ENCODE data around the gene QSOX2.

QSOX2 gene

DNA sequence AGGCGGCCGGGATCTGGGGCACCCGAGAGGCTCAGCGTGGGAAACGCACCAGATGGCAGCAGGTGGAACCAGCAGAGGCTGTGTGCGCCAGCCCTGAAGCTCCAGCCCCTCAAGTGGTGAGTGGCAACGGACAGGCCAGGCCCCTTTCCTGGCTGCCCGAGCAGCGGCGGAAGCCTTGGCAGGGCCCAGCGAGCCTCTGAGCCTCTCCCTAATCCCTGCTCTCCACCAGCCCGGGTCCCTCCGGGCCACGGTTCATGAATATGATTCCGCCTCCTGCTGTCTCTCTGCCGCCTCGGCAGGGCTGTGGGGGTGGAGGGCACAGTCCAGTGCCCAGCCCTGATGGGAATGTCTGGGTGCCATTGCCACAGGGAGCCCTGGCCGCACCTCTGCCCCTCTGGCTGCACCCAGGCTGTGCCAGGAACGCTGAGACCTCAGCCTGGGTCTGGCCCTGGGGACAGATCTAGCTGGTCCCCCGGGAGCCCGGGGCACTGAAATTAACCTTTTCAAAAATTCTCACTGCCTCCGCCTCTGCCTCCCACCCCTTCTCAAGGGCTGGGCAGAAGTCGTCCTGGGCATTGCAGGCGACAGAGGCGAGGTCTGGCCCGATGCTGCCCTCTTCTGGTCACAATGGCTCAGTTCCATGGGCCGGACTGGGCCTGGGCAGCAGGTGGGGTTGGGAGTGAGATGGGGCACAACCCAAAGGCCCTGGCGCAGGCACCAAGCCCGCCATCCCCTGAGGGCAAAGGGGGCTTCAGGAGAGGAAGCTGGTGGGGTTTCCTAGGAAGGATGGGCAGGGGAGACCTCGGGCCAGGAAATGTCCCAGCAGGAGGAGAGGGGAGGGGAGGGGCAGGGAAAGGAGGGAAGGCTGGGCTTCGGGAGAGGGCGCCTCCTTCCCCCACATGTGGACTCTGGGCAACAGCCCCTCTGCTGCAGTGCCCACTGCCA lies 38.0 kb upstream of the QSOX2 start:
- ChIA-PET CTCF (interaction anchor here (0.6 to 4.4 kb wide), 38 partner anchors 9 to 680 kb away, joined by 3 to 36 read pairs (median 4); no protein-coding TSS in a partner anchor), POLR2A (no interaction called here)
- no peak for DNase-seq (ENCODE audit: low read depth, low spot score)
- TF ChIP-seq, protein P1, sequence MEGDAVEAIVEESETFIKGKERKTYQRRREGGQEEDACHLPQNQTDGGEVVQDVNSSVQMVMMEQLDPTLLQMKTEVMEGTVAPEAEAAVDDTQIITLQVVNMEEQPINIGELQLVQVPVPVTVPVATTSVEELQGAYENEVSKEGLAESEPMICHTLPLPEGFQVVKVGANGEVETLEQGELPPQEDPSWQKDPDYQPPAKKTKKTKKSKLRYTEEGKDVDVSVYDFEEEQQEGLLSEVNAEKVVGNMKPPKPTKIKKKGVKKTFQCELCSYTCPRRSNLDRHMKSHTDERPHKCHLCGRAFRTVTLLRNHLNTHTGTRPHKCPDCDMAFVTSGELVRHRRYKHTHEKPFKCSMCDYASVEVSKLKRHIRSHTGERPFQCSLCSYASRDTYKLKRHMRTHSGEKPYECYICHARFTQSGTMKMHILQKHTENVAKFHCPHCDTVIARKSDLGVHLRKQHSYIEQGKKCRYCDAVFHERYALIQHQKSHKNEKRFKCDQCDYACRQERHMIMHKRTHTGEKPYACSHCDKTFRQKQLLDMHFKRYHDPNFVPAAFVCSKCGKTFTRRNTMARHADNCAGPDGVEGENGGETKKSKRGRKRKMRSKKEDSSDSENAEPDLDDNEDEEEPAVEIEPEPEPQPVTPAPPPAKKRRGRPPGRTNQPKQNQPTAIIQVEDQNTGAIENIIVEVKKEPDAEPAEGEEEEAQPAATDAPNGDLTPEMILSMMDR (IDR thresholded peaks at IDR 0.05; ENCODE audit: insufficient read depth, low read length, missing control alignments): peak; percentile 93
- H3K4me3 ChIP-seq (ENCODE audit: low read depth, low read length): no peak overlapping the region

DNA sequence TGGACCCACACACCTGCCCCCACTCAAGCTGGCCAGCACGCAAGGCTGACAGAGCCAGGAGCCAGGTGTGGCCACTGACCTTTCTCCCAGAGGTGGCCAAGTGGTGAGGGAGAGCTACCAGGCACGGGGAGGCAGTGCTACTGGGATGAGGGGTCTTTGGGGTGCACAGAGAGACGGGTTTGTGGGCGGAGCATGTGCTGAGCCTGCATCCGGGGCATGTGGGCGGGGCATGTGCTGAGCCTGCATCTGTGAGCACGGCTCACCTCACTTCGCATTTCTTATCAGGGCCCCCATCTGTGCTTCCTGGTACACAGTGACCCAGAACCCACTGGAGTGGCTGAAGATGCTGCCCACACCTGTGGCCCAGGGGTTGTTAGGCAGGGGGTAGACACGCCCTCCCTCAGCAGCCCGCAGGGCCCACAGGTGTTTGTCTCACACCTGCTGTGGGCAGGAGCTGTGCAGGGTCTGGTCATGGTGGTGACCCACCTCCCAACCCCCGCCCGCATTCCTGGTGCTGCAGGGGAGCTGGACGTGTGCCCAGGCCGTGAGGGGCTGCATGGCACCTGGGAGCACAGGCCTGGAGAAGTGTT lies 36.8 kb upstream of the QSOX2 start:
- ChIA-PET POLR2A (no interaction called here), CTCF (interaction anchor here (0.7 to 4.4 kb wide), 7 partner anchors 10 to 678 kb away, joined by 3 to 36 read pairs (median 6); no protein-coding TSS in a partner anchor)
- no peak for DNase-seq (ENCODE audit: low read depth, low spot score)
- H3K4me3 ChIP-seq (ENCODE audit: low read depth, low read length): no peak overlapping the region
- TF ChIP-seq, protein P1 (IDR thresholded peaks at IDR 0.05; ENCODE audit: insufficient read depth, low read length, missing control alignments): no peak

DNA sequence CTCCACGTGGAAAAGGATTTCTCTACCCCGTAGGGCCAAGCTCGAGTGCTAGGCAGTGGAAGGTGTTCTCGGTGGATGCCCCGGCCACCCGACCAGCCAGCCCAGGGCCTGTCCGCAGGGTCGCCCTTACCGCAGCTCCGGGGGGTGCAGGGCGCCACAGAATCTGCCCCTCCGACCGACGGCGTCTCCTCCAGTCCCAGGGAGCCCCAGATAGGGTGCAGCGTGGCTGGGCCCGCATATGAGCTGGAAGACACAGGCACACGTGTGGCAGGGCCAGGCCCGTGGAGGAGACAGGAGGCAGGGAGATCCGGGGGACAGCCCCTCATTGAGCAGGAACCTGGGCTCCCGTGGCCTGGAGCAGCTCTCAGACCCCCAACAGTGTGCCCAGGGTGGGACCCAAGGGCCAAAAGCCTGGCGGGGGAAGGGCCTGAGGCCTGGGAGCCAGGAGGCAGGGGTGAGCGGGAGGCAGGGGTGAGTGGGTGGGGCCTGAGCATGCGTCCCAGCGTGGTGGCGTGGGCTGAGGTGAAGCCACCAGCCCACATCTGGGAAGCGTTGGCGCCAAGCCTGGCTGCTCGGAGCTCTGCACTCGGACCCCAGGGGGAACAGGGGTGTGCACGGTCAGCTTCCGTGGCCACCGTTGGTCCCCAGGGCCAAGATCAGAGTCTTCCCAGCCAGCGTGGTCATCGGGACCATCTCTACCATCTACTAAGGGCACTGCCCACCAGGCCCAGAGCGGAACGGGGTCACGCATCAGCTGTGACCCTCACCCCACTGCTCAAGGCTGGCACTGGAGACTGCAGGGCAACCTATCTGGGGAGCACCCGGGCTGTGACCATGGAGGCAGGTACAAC lies 36.0 kb upstream of the QSOX2 start:
- ChIA-PET CTCF (interaction anchor here (0.8 to 4.4 kb wide), 5 partner anchors 9 to 678 kb away, joined by 3 to 36 read pairs (median 9); no protein-coding TSS in a partner anchor), POLR2A (no interaction called here)
- no peak overlapping the region for H3K4me3 ChIP-seq (ENCODE audit: low read depth, low read length)
- DNase-seq (ENCODE audit: low read depth, low spot score): no peak
- TF ChIP-seq, protein P1 (IDR thresholded peaks at IDR 0.05; ENCODE audit: insufficient read depth, low read length, missing control alignments): no peak

DNA sequence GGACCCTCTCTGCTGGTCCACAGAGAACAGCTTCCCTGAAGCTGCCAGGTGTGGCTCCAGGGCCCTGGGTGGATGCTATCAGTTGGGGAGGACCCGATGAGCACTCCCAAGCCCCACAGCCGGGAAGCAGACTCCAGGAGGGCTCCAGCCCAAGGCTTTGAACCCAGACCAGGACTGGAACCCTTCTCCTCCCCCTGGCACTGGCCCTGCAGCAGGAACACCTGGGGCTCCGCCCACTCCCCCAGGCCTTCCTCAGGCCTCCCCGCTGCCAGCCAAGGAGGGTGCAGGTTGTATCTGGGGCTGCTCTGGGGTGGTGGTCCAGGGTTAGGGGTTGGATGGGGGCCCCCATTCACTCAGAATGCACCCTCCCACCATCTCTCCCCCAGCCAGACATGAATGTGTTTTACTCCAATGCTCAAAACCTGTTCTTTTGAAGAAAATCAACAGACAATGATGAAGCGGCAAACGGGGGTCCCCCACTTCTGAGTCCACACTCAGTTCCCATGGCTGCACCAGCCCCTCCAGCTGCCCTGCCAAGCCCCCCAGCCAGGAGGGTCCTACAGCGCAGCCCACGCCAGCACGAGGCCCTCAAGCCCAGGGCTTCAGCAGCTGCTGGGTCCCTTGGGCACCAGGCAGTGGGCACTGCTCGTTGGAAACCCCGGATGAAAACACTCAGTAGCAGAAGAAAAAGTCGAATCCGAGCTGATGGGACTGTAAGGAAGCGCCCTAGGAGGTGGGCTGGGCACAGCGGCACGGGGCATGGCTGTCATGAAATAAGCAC lies 35.1 kb upstream of the QSOX2 start:
- ChIA-PET CTCF (interaction anchor here (0.8 to 4.4 kb wide), 3 partner anchors 8 to 111 kb away, joined by 3 to 36 read pairs (median 6); no protein-coding TSS in a partner anchor), POLR2A (no interaction called here)
- no peak overlapping the region for H3K4me3 ChIP-seq (ENCODE audit: low read depth, low read length)
- TF ChIP-seq, protein P1 (IDR thresholded peaks at IDR 0.05; ENCODE audit: insufficient read depth, low read length, missing control alignments): no peak
- DNase-seq (ENCODE audit: low read depth, low spot score): no peak

DNA sequence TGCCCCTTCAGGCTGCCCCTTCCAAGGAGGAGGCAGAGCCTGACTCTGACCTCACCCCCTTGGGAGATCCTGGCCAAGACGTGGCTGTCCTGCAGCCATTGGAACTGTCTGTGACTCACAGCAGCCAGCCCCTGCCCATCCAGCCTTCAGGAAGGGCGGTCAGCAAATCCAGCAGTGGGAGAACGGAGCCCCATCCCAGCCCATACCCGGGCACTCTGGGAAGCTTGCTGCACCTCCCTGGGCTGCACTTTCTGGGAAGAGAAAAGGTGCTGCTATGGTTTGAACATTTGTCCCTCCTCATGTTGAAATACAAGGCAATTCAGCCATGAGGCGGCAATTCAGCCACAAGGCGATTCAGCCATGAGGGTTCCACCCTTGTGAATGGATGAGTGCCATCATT lies 33.9 kb upstream of the QSOX2 start:
- ChIA-PET POLR2A (interaction anchor here (0.6 kb wide), 1 partner anchor 22 kb away, joined by 4 read pairs; no protein-coding TSS in a partner anchor), CTCF (interaction anchor here (1.0 to 4.0 kb wide), 6 partner anchors 7 to 144 kb away, joined by 3 to 30 read pairs (median 6); no protein-coding TSS in a partner anchor)
- TF ChIP-seq, protein P1 (IDR thresholded peaks at IDR 0.05; ENCODE audit: insufficient read depth, low read length, missing control alignments): no peak
- DNase-seq (ENCODE audit: low read depth, low spot score): no peak
- H3K4me3 ChIP-seq (ENCODE audit: low read depth, low read length): no peak overlapping the region

Data from AG04449 (cell line).